Mononuclear cell (primary cell): ENCODE measurements around the gene C4B. TPM values are rescaled to one million over a fixed set of nuclear protein-coding genes. Genes with fewer than 3 reads are reported as not detected.
"Not testable (repeated sequence)": the region's sequence is repeated elsewhere in the genome, so short reads cannot be mapped to it uniquely, and the experiment has no call there.

Experiments
- H3K27me3 ChIP-seq: 2 replicates; pipeline ENCODE4 v1.6.0; 2011; ENCODE audit warnings: low read length, control low read depth; ENCODE audit not compliant: insufficient read depth
- H3K4me1 ChIP-seq: 2 replicates; pipeline ENCODE4 v1.5.1; 2011; ENCODE audit warnings: mild to moderate bottlenecking, low read length, control low read depth; ENCODE audit not compliant: insufficient read depth
- H3K4me3 ChIP-seq: 2 replicates; pipeline ENCODE4 v1.5.1; 2011; ENCODE audit warnings: mild to moderate bottlenecking, low read length, moderate library complexity
- H3K9me3 ChIP-seq: 2 replicates; pipeline ENCODE4 v1.5.1; 2011; ENCODE audit warnings: low read depth, mild to moderate bottlenecking, control low read depth, low read length
- total RNA-seq: library from RNA; depleted of rRNA; stranded (reverse); fragments of >200 nt; gene quantifications from one replicate; pipeline ENCODE4 v1.2.3, GENCODE V29; 2012

The C4B gene
- total RNA-seq, 1 donor, result 1.0 TPM

GRCh38 chr6:32007086-32007485 lies 7.5 kb upstream of the C4B start:
- H3K4me3 ChIP-seq, H3K27me3 ChIP-seq, H3K9me3 ChIP-seq, H3K4me1 ChIP-seq: not testable (repeated sequence)

GRCh38 chr6:32008037-32008436 lies 6.6 kb upstream of the C4B start:
- H3K9me3 ChIP-seq, H3K4me3 ChIP-seq, H3K4me1 ChIP-seq, H3K27me3 ChIP-seq: not testable (repeated sequence)

GRCh38 chr6:32008616-32009015 lies 6.0 kb upstream of the C4B start:
- H3K4me3 ChIP-seq, H3K9me3 ChIP-seq, H3K4me1 ChIP-seq, H3K27me3 ChIP-seq: not testable (repeated sequence)

GRCh38 chr6:32009537-32009936 lies 5.1 kb upstream of the C4B start:
- not testable (repeated sequence) for H3K27me3 ChIP-seq, H3K9me3 ChIP-seq, H3K4me3 ChIP-seq, H3K4me1 ChIP-seq

GRCh38 chr6:32010856-32011530 lies 3.6 kb upstream of the C4B start:
- H3K4me1 ChIP-seq, H3K27me3 ChIP-seq, H3K9me3 ChIP-seq, H3K4me3 ChIP-seq: not testable (repeated sequence)

GRCh38 chr6:32012941-32013617 lies 1.5 kb upstream of the C4B start:
- H3K9me3 ChIP-seq, H3K4me3 ChIP-seq, H3K27me3 ChIP-seq, H3K4me1 ChIP-seq: not testable (repeated sequence)

- H3K4me3 ChIP-seq, H3K27me3 ChIP-seq, H3K9me3 ChIP-seq, H3K4me1 ChIP-seq: not testable (repeated sequence)
Observed at GRCh38 chr6:32013738-32014137, 857 bp upstream of the C4B start.

GRCh38 chr6:32022100-32022499 lies 7.5 kb downstream of the C4B start:
- not testable (repeated sequence) for H3K4me1 ChIP-seq

GRCh38 chr6:32028631-32029030 lies 14.0 kb downstream of the C4B start:
- H3K9me3 ChIP-seq, H3K27me3 ChIP-seq, H3K4me3 ChIP-seq, H3K4me1 ChIP-seq: not testable (repeated sequence)

More at GRCh38 chr6:32022100-32022499, 7.5 kb downstream of the C4B start:
- H3K9me3 ChIP-seq, H3K4me3 ChIP-seq, H3K27me3 ChIP-seq: not testable (repeated sequence)

GRCh38 chr6:32029553-32029952 lies 15.0 kb downstream of the C4B start:
- H3K9me3 ChIP-seq, result not testable (repeated sequence)

GRCh38 chr6:32035283-32036013 lies 20.9 kb downstream of the C4B start:
- not testable (repeated sequence) for H3K4me3 ChIP-seq, H3K4me1 ChIP-seq, H3K9me3 ChIP-seq, H3K27me3 ChIP-seq

More at GRCh38 chr6:32029553-32029952, 15.0 kb downstream of the C4B start:
- not testable (repeated sequence) for H3K4me1 ChIP-seq, H3K4me3 ChIP-seq, H3K27me3 ChIP-seq

- H3K4me3 ChIP-seq, H3K27me3 ChIP-seq, H3K9me3 ChIP-seq, H3K4me1 ChIP-seq: not testable (repeated sequence)
Observed at GRCh38 chr6:32037136-32037535, 22.5 kb downstream of the C4B start.

- not testable (repeated sequence) for H3K4me1 ChIP-seq, H3K4me3 ChIP-seq, H3K27me3 ChIP-seq, H3K9me3 ChIP-seq
Observed at GRCh38 chr6:32037598-32038524, 23.3 kb downstream of the C4B start, which contains the start of gene CYP21A2. CYP21A2 (plus strand) TSS chr6:32038415; CDS start chr6:32038423, 8 bp downstream.

GRCh38 chr6:32038878-32039277 lies 24.3 kb downstream of the C4B start:
- not testable (repeated sequence) for H3K9me3 ChIP-seq, H3K4me1 ChIP-seq, H3K4me3 ChIP-seq, H3K27me3 ChIP-seq
